Lower lobe of right lung (tissue), 2 donors: ENCODE results near the gene PANK4. TPM values are rescaled to one million over a fixed set of nuclear protein-coding genes. Genes with fewer than 3 reads are reported as not detected.
A peak's percentile ranks its signal among the peaks of the same experiment; 100 is the strongest.

Source experiments
- ATAC-seq, 2 donors: fragments of 200-7000 bp; cut with Tn5 transposase; one replicate each; pipeline ENCODE4 v1.9.1; 2020 to 2022; ENCODE audit warnings: mild to moderate bottlenecking in 2 of 2, moderate library complexity in 2 of 2
- DNase-seq: peaks from one replicate; pipeline ENCODE4 v3.0.0-alpha.2; 2020
- H3K27ac ChIP-seq: fragments of 200-600 bp; one replicate; pipeline ENCODE4 v1.8.0; 2022
- H3K27me3 ChIP-seq: fragments of 200-600 bp; one replicate; pipeline ENCODE4 v1.8.0; 2022; ENCODE audit warnings: low read depth
- H3K36me3 ChIP-seq: fragments of 200-600 bp; one replicate; pipeline ENCODE4 v1.8.0; 2022; ENCODE audit warnings: mild to moderate bottlenecking
- H3K4me1 ChIP-seq: fragments of 200-600 bp; one replicate; pipeline ENCODE4 v1.8.0; 2022
- H3K4me3 ChIP-seq: fragments of 200-600 bp; one replicate; pipeline ENCODE4 v1.8.0; 2022; ENCODE audit warnings: mild to moderate bottlenecking
- H3K9me3 ChIP-seq: fragments of 200-600 bp; one replicate; pipeline ENCODE4 v1.8.0; 2022
- intact Hi-C: fragments of 100-400 bp; cut with DNase I; formaldehyde crosslinking; loops from one replicate; pipeline ENCODE4 v1.11.0; 2022
- total RNA-seq: library from RNA; stranded (reverse); fragmentation: NEBNext Ultra II Directional; extraction: Animal tissue kit (Norgen Biotek cat#: 25700); gene quantifications from one replicate; pipeline ENCODE4 v1.2.1, GENCODE V29; 2021
- TF ChIP-seq, protein P1 (sequence below): fragments of 200-600 bp; IDR thresholded peaks from one replicate; pipeline ENCODE4 v1.8.0; 2022; ENCODE audit warnings: antibody characterized with exemption, mild to moderate bottlenecking
- donor health status: DM: no; HTN: yes; CAD: no; lungs with severe emphysema.

The PANK4 gene
- total RNA-seq, 1 donor from 2014 or later, result 39.2 TPM

DNA sequence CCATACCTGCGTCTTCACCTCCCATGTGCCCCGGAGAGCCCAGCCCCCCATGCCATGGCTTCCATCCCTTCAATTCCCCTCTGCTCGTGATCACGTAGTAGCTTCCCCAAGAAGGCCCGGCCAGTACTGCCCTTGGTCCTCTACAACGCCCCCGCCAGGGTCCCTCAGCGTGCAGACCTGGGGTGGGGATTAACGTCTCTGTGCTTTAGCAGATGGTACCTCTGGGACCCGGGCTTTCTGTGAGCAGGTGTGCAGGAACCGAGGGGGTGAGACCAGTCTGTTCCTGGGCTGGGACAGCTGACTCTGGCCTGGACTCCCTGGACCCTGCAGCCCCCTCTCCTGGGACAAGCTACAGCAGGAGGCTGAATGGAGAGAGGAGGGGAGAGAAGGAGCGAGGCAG, 49.1 kb downstream of the PANK4 start:
- TF ChIP-seq, protein P1, sequence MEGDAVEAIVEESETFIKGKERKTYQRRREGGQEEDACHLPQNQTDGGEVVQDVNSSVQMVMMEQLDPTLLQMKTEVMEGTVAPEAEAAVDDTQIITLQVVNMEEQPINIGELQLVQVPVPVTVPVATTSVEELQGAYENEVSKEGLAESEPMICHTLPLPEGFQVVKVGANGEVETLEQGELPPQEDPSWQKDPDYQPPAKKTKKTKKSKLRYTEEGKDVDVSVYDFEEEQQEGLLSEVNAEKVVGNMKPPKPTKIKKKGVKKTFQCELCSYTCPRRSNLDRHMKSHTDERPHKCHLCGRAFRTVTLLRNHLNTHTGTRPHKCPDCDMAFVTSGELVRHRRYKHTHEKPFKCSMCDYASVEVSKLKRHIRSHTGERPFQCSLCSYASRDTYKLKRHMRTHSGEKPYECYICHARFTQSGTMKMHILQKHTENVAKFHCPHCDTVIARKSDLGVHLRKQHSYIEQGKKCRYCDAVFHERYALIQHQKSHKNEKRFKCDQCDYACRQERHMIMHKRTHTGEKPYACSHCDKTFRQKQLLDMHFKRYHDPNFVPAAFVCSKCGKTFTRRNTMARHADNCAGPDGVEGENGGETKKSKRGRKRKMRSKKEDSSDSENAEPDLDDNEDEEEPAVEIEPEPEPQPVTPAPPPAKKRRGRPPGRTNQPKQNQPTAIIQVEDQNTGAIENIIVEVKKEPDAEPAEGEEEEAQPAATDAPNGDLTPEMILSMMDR, result no peak
- H3K27ac ChIP-seq, result no peak overlapping the region
- no peaks in the 10 kb centered on the region for H3K36me3 ChIP-seq
- ATAC-seq (no peak), DNase-seq (no peak)
- peaks cover 5% of the 10 kb centered on the region for H3K27me3 ChIP-seq
- H3K4me1 ChIP-seq, result no peaks in the 10 kb centered on the region
- intact Hi-C loops, result no loop called here
- H3K9me3 ChIP-seq, result no peaks in the 10 kb centered on the region
- H3K4me3 ChIP-seq, result no peak overlapping the region

DNA sequence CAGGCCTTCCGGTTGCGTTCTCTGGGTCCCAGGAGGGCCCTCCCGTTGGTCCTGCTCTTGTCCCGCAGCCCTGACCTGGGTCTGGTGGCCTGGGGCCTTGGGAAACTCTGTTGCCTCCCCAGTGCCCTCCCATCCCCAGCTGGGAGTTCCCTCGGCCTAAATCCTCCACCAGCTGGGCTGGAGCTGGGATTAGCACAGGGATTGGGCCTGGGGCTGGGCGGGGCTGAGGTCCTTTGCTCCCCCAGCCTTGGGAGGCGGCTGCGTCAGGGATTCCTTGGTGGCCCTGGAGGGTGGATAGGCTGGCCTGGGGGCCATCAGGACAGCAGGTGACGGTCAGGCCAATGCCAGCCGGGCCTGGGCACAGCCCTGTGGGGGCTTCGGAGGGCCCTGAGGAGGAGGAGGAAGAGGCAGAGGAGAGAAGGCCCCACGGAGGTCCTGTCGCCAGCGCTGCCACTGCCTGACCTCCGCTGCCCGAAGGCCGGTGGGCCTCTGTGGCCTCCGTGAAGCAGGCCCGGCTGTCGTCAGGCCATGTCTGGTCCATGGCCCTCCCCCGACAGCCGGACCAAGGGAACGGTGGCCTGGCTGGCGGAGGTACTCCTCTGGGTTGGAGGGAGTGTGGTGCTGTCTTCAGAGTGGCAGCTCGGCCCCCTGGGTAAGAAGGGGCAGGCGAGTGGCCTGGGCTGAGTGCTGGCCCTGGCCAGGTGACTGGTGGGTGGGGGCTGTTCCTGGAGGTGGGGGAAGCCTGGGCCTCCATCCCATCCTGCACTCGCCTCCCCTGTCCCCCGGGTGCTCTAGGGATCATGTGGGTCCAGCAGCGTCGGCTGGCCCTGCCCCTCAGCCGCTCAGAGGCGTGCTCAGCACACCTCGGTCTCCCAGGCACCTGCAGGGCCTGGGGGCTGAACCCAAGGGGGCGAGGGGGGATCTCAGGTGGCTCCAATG, 50.1 kb downstream of the PANK4 start, which contains the start of gene PLCH2:
PLCH2 (plus strand) TSS at position 229 of the 939 bp plus-strand sequence; CDS start at position 529, 300 bp downstream.
- Histone ChIP-seq H3K4me3 (no peak within 1 kb of the TSS), H3K4me1 (no peaks in the 10 kb centered on the region), H3K9me3 (no peaks in the 10 kb centered on the region), H3K27ac (no peak within 1 kb of the TSS), H3K36me3 (no peaks in the 10 kb centered on the region), H3K27me3 (peaks cover 10% of the 10 kb centered on the region)
- no peak for ATAC-seq
- TF ChIP-seq, protein P1, result no peak
- intact Hi-C loops, result no loop called here
- DNase-seq, result no peak

DNA sequence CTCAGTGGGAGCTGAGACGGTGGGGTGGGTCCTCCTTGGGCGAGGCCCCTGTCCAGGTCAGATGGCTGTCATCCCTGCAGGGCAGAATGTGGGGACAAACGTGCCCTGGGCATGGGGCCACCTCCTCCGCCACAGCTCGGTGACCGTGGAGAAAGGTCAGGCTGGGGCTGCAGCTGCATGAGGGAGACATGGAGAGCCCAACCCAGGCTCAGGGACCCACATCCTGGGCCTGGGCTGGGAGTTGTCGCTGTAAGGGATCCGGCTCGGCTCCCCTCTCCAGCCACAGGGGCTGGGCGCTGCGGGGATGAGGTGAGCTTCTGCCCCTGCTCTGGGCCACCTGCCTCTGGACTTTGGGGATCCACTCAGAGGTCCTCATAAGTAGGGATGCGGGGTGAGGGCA, 50.8 kb downstream of the PANK4 start:
- DNase-seq (no peak), ATAC-seq (no peak)
- Histone ChIP-seq H3K9me3 (no peaks in the 10 kb centered on the region), H3K36me3 (no peaks in the 10 kb centered on the region), H3K4me3 (no peak overlapping the region), H3K27me3 (peaks cover 16% of the 10 kb centered on the region), H3K4me1 (no peaks in the 10 kb centered on the region), H3K27ac (no peak overlapping the region)
- intact Hi-C loops, result no loop called here
- TF ChIP-seq, protein P1, result no peak

DNA sequence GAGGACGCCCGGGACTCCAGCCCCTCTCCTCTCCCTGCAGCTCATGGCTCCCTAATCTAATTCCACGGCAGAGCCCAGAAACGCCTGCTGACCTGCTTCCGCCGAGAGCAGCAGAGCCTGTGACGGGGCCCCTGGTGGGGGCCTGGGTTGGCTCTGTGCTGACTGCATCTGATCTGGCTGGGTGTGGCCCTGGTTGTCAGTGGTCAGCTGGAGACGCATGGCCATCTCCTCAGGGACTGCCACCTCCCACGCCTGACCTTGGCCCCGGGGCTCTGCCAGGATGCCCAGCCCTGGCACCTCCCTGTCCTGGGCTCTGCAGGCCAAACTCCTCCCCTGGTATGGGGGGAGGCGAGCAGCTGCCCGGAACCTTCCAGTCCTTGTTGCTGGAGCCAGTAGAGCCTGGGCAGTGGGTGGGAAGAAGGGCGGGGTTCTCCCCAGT, 51.4 kb downstream of the PANK4 start:
- TF ChIP-seq, protein P1, result no peak
- no peaks in the 10 kb centered on the region for H3K36me3 ChIP-seq
- no peak overlapping the region for H3K4me3 ChIP-seq
- no peak for DNase-seq
- H3K27ac ChIP-seq, result no peak overlapping the region
- intact Hi-C loops, result no loop called here
- H3K27me3 ChIP-seq, result peaks cover 22% of the 10 kb centered on the region
- H3K4me1 ChIP-seq, result no peaks in the 10 kb centered on the region
- no peaks in the 10 kb centered on the region for H3K9me3 ChIP-seq
- ATAC-seq, result peak in 1 of 2 donors; percentile 2

DNA sequence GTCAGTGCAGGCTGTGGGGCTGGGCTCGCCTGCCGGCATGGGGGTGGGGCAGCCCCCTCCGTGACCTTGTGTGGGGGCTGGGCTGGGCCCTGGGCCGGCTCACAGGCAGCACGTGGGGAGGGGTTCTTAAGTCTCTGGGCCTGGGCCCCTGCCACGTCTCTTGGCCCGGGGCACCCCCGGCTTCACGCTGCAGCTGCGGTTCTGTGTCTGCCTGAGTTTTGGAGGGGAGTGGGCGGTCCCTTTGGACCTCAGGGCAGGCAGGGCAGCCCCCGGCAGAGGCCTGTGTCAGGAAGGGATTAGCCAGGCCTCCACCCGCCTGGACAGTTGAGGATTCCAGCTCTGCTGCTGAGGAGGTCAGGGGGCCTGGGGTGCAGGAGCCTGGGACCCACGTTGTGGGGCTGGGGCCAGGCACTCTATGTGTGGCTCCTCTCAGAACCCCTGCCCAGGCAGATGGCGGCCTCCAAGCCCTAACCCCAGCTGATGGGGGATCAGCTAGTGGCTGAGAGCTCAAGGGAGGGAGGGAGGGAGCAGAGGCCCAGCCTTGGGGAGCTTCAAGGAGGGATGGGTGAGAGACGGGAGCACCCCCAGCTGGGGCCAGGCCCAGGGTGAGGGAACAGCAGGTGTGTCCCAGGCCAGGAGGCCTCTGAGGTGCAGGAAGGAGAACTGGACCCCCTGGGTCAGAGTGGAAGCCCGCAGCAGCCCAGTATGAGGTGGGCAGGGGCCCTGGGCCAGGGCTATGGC, 52.1 kb downstream of the PANK4 start:
- H3K36me3 ChIP-seq, result no peaks in the 10 kb centered on the region
- intact Hi-C loops, result no loop called here
- no peaks in the 10 kb centered on the region for H3K9me3 ChIP-seq
- H3K27ac ChIP-seq, result no peak overlapping the region
- H3K27me3 ChIP-seq, result peaks cover 26% of the 10 kb centered on the region
- TF ChIP-seq, protein P1, result no peak
- no peak for DNase-seq
- no peak for ATAC-seq
- H3K4me1 ChIP-seq, result no peaks in the 10 kb centered on the region
- H3K4me3 ChIP-seq, result no peak overlapping the region
